ENCODE measurements around the gene NIN. TPM values are rescaled to one million over a fixed set of nuclear protein-coding genes. Genes with fewer than 3 reads are reported as not detected.

Gene NIN
- total RNA-seq, 1 experiment from 2014 or later, result 36.5 TPM

DNA sequence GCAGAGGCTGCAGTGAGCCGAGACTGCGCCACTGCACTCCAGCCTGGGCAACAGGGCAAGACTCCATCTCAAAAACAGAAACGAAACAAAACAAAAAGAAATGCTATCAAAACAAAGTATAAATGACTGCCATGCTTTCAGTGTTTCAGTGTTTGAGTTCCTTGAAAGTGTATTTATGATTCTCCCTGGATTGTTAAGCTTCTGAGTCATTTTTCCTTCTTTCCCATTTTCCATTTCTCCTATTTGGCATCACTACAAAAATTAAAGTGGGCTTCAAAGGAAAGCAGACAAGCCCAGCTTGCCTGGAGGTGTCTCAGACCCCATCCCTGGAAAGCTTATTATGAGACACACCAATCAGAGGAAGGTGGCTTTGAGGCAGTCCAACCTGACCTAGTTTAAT is 35.1 kb downstream of the NIN start:
- Histone ChIP-seq H3K9me2 (ENCODE audit: insufficient read depth) (no peaks in the 10 kb centered on the region), H3K4me2 (no peak overlapping the region), H4K20me1 (ENCODE audit: insufficient read depth) (no peaks in the 10 kb centered on the region), H3K9me3 (ENCODE audit: insufficient read depth, low read depth) (no peaks in the 10 kb centered on the region), H3K4me1 (replicated peaks; ENCODE audit: insufficient read depth) (no peaks in the 10 kb centered on the region), H3K27me3 (ENCODE audit: insufficient read depth, low read depth) (no peaks in the 10 kb centered on the region), H3K4me3 (no peak overlapping the region), H3K79me2 (ENCODE audit: low read depth) (no peaks in the 10 kb centered on the region), H2AFZ (no peak overlapping the region), H3F3A (ENCODE audit: insufficient read depth, low read depth) (no peaks in the 10 kb centered on the region), H3K27ac (no peak overlapping the region), H3K36me3 (ENCODE audit: low read depth) (no peaks in the 10 kb centered on the region)
- TF ChIP-seq EZH2 (IDR thresholded peaks at IDR 0.05; ENCODE audit: low read depth), result no peak
- no peak for TF ChIP-seq CTCF (conservative IDR thresholded peaks at IDR 0.05)
- POLR2A ChIA-PET (ENCODE audit: unreplicated experiment), result no interaction called here
- intact Hi-C loops (cut with micrococcal nuclease; ENCODE audit: unreplicated experiment), result no loop called here
- DNase-seq, result no peak
- BruUV-seq (replicated peaks), result no TSS peak
- CTCF ChIA-PET, result no interaction called here

GRCh38 chr14:50795142-50795541 is 35.8 kb downstream of the NIN start:
- Histone ChIP-seq H3F3A (ENCODE audit: insufficient read depth, low read depth) (no peaks in the 10 kb centered on the region), H3K4me2 (no peak overlapping the region), H3K27me3 (ENCODE audit: insufficient read depth, low read depth) (no peaks in the 10 kb centered on the region), H3K9me3 (ENCODE audit: insufficient read depth, low read depth) (no peaks in the 10 kb centered on the region), H3K36me3 (ENCODE audit: low read depth) (no peaks in the 10 kb centered on the region), H2AFZ (no peak overlapping the region), H3K9me2 (ENCODE audit: insufficient read depth) (no peaks in the 10 kb centered on the region), H3K4me1 (replicated peaks; ENCODE audit: insufficient read depth) (no peaks in the 10 kb centered on the region), H4K20me1 (ENCODE audit: insufficient read depth) (no peaks in the 10 kb centered on the region), H3K27ac (no peak overlapping the region), H3K4me3 (no peak overlapping the region), H3K79me2 (ENCODE audit: low read depth) (no peaks in the 10 kb centered on the region)
- no peak for TF ChIP-seq CTCF (conservative IDR thresholded peaks at IDR 0.05)
- intact Hi-C loops (cut with micrococcal nuclease; ENCODE audit: unreplicated experiment), result no loop called here
- ChIA-PET POLR2A (ENCODE audit: unreplicated experiment) (no interaction called here), CTCF (interaction anchor here (0.7 kb wide), 1 partner anchor 12 kb away, joined by 3 read pairs; no protein-coding TSS in a partner anchor)
- no TSS peak for BruUV-seq (replicated peaks)
- no peak for DNase-seq

- intact Hi-C loops (cut with micrococcal nuclease; ENCODE audit: unreplicated experiment), result no loop called here
- Histone ChIP-seq H3K4me3 (no peak overlapping the region), H3K79me2 (ENCODE audit: low read depth) (no peaks in the 10 kb centered on the region), H3K27ac (no peak overlapping the region), H4K20me1 (ENCODE audit: insufficient read depth) (no peaks in the 10 kb centered on the region), H3K9me3 (ENCODE audit: insufficient read depth, low read depth) (no peaks in the 10 kb centered on the region), H3K4me2 (no peak overlapping the region), H2AFZ (no peak overlapping the region), H3K4me1 (replicated peaks; ENCODE audit: insufficient read depth) (no peaks in the 10 kb centered on the region), H3K27me3 (ENCODE audit: insufficient read depth, low read depth) (no peaks in the 10 kb centered on the region), H3F3A (ENCODE audit: insufficient read depth, low read depth) (no peaks in the 10 kb centered on the region), H3K9me2 (ENCODE audit: insufficient read depth) (no peaks in the 10 kb centered on the region), H3K36me3 (ENCODE audit: low read depth) (no peaks in the 10 kb centered on the region)
- no TSS peak for BruUV-seq (replicated peaks)
- TF ChIP-seq EZH2 (IDR thresholded peaks at IDR 0.05; ENCODE audit: low read depth) (no peak), CTCF (conservative IDR thresholded peaks at IDR 0.05) (no peak)
- POLR2A ChIA-PET (ENCODE audit: unreplicated experiment), result no interaction called here
- CTCF ChIA-PET, result interaction anchor here (0.6 to 0.7 kb wide), 3 partner anchors 13 to 597 kb away, joined by 3 to 6 read pairs (median 3); no protein-coding TSS in a partner anchor
- no peak for DNase-seq
Measured at GRCh38 chr14:50794068-50794645, 36.8 kb downstream of the NIN start.
